ENCODE data around the gene KCNJ6. TPM values are rescaled to one million over a fixed set of nuclear protein-coding genes. Genes with fewer than 3 reads are reported as not detected.

KCNJ6 gene
- total RNA-seq, 1 experiment from 2014 or later, result 0.05 TPM

- intact Hi-C loops (cut with micrococcal nuclease; ENCODE audit: unreplicated experiment), result no loop called here
- CTCF ChIA-PET, result no interaction called here
- Mint-ChIP-seq H3K36me3 (ENCODE audit: insufficient read depth, unreplicated experiment) (no peaks in the 10 kb centered on the region), H3K4me3 (ENCODE audit: low read depth, unreplicated experiment) (no peak overlapping the region), H3K9me3 (ENCODE audit: low read depth, unreplicated experiment) (no peaks in the 10 kb centered on the region), H3K27me3 (ENCODE audit: unreplicated experiment) (no peaks in the 10 kb centered on the region), H3K27ac (ENCODE audit: unreplicated experiment) (no peak overlapping the region), H3K4me1 (ENCODE audit: low read depth, unreplicated experiment) (peaks cover 31% of the 10 kb centered on the region)
- DNase-seq, result no peak
- TF ChIP-seq, protein P1, sequence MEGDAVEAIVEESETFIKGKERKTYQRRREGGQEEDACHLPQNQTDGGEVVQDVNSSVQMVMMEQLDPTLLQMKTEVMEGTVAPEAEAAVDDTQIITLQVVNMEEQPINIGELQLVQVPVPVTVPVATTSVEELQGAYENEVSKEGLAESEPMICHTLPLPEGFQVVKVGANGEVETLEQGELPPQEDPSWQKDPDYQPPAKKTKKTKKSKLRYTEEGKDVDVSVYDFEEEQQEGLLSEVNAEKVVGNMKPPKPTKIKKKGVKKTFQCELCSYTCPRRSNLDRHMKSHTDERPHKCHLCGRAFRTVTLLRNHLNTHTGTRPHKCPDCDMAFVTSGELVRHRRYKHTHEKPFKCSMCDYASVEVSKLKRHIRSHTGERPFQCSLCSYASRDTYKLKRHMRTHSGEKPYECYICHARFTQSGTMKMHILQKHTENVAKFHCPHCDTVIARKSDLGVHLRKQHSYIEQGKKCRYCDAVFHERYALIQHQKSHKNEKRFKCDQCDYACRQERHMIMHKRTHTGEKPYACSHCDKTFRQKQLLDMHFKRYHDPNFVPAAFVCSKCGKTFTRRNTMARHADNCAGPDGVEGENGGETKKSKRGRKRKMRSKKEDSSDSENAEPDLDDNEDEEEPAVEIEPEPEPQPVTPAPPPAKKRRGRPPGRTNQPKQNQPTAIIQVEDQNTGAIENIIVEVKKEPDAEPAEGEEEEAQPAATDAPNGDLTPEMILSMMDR (IDR thresholded peaks at IDR 0.05; ENCODE audit: unreplicated experiment), result no peak
- BruUV-seq (replicated peaks), result no TSS peak
These were observed 257.3 kb downstream of the KCNJ6 start for GRCh38 chr21:37658817-37659458.

GRCh38 chr21:37658121-37658816, 258.0 kb downstream of the KCNJ6 start:
- TF ChIP-seq, protein P1 (IDR thresholded peaks at IDR 0.05; ENCODE audit: unreplicated experiment), result no peak
- H3K4me1 Mint-ChIP-seq (ENCODE audit: low read depth, unreplicated experiment), result peaks cover 31% of the 10 kb centered on the region
- no peaks in the 10 kb centered on the region for H3K27me3 Mint-ChIP-seq (ENCODE audit: unreplicated experiment)
- DNase-seq, result no peak
- CTCF ChIA-PET, result no interaction called here
- no peaks in the 10 kb centered on the region for H3K36me3 Mint-ChIP-seq (ENCODE audit: insufficient read depth, unreplicated experiment)
- no peak overlapping the region for H3K27ac Mint-ChIP-seq (ENCODE audit: unreplicated experiment)
- H3K9me3 Mint-ChIP-seq (ENCODE audit: low read depth, unreplicated experiment), result no peaks in the 10 kb centered on the region
- intact Hi-C loops (cut with micrococcal nuclease; ENCODE audit: unreplicated experiment), result no loop called here
- BruUV-seq (replicated peaks), result no TSS peak
- H3K4me3 Mint-ChIP-seq (ENCODE audit: low read depth, unreplicated experiment), result no peak overlapping the region

DNA sequence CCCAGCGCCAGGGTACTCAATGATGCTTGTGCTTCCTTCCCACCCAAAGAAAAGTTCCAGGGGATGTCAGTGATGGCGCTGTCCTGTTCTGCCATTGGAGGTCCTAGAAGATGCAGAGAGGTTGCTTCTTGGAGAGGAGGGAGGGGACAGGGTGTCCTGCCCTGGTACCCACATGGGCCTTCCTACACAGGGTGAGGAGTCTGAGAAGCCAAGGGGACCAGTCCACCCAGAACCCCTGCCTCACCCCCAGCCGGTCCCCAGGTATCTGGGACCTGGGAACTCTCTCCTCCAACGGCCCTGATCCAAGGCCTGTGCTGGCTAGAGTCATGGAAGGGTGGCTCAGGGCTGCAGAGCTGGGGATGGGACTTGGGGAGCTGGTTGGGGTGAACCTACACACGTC, 259.4 kb downstream of the KCNJ6 start:
- DNase-seq, result no peak
- BruUV-seq (replicated peaks), result no TSS peak
- intact Hi-C loops (cut with micrococcal nuclease; ENCODE audit: unreplicated experiment), result no loop called here
- no peaks in the 10 kb centered on the region for H3K27me3 Mint-ChIP-seq (ENCODE audit: unreplicated experiment)
- H3K9me3 Mint-ChIP-seq (ENCODE audit: low read depth, unreplicated experiment), result no peaks in the 10 kb centered on the region
- CTCF ChIA-PET, result no interaction called here
- H3K36me3 Mint-ChIP-seq (ENCODE audit: insufficient read depth, unreplicated experiment), result no peaks in the 10 kb centered on the region
- peaks cover 31% of the 10 kb centered on the region for H3K4me1 Mint-ChIP-seq (ENCODE audit: low read depth, unreplicated experiment)
- H3K4me3 Mint-ChIP-seq (ENCODE audit: low read depth, unreplicated experiment), result no peak overlapping the region
- H3K27ac Mint-ChIP-seq (ENCODE audit: unreplicated experiment), result no peak overlapping the region
- TF ChIP-seq, protein P1 (IDR thresholded peaks at IDR 0.05; ENCODE audit: unreplicated experiment), result no peak

GRCh38 chr21:37655611-37656300, 260.5 kb downstream of the KCNJ6 start:
- no peak for DNase-seq
- H3K36me3 Mint-ChIP-seq (ENCODE audit: insufficient read depth, unreplicated experiment), result no peaks in the 10 kb centered on the region
- no peaks in the 10 kb centered on the region for H3K9me3 Mint-ChIP-seq (ENCODE audit: low read depth, unreplicated experiment)
- no TSS peak for BruUV-seq (replicated peaks)
- TF ChIP-seq, protein P1 (IDR thresholded peaks at IDR 0.05; ENCODE audit: unreplicated experiment), result no peak
- H3K27me3 Mint-ChIP-seq (ENCODE audit: unreplicated experiment), result no peaks in the 10 kb centered on the region
- CTCF ChIA-PET, result interaction anchor here (0.6 to 0.7 kb wide), 2 partner anchors 67 to 1060 kb away, joined by 3 to 4 read pairs; no protein-coding TSS in a partner anchor
- no peak overlapping the region for H3K27ac Mint-ChIP-seq (ENCODE audit: unreplicated experiment)
- no peak overlapping the region for H3K4me3 Mint-ChIP-seq (ENCODE audit: low read depth, unreplicated experiment)
- intact Hi-C loops (cut with micrococcal nuclease; ENCODE audit: unreplicated experiment), result no loop called here
- H3K4me1 Mint-ChIP-seq (ENCODE audit: low read depth, unreplicated experiment), result peaks cover 31% of the 10 kb centered on the region
